Transverse colon (tissue), 4 donors: Measurements from ENCODE around the gene SCRN2. TPM values are rescaled to one million over a fixed set of nuclear protein-coding genes. Genes with fewer than 3 reads are reported as not detected.

Experiments used
- DNase-seq: peaks from one replicate; pipeline ENCODE4 v3.0.0-alpha.2; 2019
- H3K27ac ChIP-seq, 4 donors: fragments of 200-600 bp; sonication (generic); 2 replicates each; pipeline ENCODE4 v1.5.1; 2016 to 2018; ENCODE audit warnings: inconsistent platforms in 4 of 4
- H3K27me3 ChIP-seq: fragments of 200-600 bp; sonication (generic); 2 replicates; pipeline ENCODE4 v1.5.1; 2017; ENCODE audit warnings: inconsistent platforms
- H3K36me3 ChIP-seq, 4 donors: fragments of 200-600 bp; sonication (generic); 2 replicates each; pipeline ENCODE4 v1.5.1; 2017 to 2019; ENCODE audit warnings: inconsistent platforms in 4 of 4
- H3K4me1 ChIP-seq, 4 donors: fragments of 200-600 bp; sonication (generic); 2 replicates each; pipeline ENCODE4 v1.5.1; 2017 to 2020; ENCODE audit warnings: inconsistent platforms in 4 of 4
- H3K4me3 ChIP-seq, 4 donors: fragments of 200-600 bp; sonication (generic); 1 replicate in 1 of 4; 2 replicates in 3 of 4; pipeline versions ENCODE4 v1.5.1 to v1.6.1; 2017 to 2019; ENCODE audit warnings: inconsistent platforms in 4 of 4
- H3K9me3 ChIP-seq, 2 donors: fragments of 200-600 bp; sonication (generic); 2 replicates each; pipeline ENCODE4 v1.5.1; 2017 to 2019; ENCODE audit warnings: inconsistent platforms in 2 of 2
- CTCF ChIP-seq, 5 experiments: fragments of 200-600 bp in 3 of 5; fragments of 450-650 bp in 2 of 5; sonication (generic) in 3 of 5; IDR thresholded peaks; 1 replicate in 2 of 5; 2 replicates in 3 of 5; pipeline ENCODE4 v1.5.1; 2016 to 2017; ENCODE audit warnings: antibody characterized with exemption in 5 of 5, inconsistent platforms in 3 of 5, mild to moderate bottlenecking in 2 of 5, moderate library complexity in 1 of 5
- EP300 ChIP-seq: sonication (generic); formaldehyde crosslinking; IDR thresholded peaks from one replicate; pipeline ENCODE4 v1.6.1; 2017; ENCODE audit warnings: antibody characterized with exemption, low read depth
- POLR2A ChIP-seq: fragments of 450-650 bp; IDR thresholded peaks from one replicate; pipeline ENCODE4 v1.6.1; 2016; ENCODE audit warnings: antibody characterized with exemption, mild to moderate bottlenecking, moderate library complexity
- POLR2AphosphoS5 ChIP-seq, 3 donors: sonication (generic); formaldehyde crosslinking; IDR thresholded peaks; one replicate each; pipeline ENCODE4 v1.6.1; 2016; ENCODE audit warnings: antibody characterized with exemption in 3 of 3
- WGBS, 2 donors: methylation state at CpG; one replicate each; pipeline ENCODE4 v1.1.5; 2018; ENCODE audit warnings: low coverage in 1 of 2; 5-methylcytosine and 5-hydroxymethylcytosine counted together
- in situ Hi-C, 4 donors: fragments of 200-750 bp; cut with MboI; loops; one replicate each; pipeline versions ENCODE4 v1.15.0 to v1.15.1; 2017; ENCODE audit warnings: low sequenced_read_pairs in 3 of 4, low pct_ligation_motif_present in 1 of 4, low pct_unique_long_range_greater_than_20kb in 1 of 4
- intact Hi-C: fragments of 100-400 bp; cut with DNase I; formaldehyde crosslinking; loops from one replicate; pipeline ENCODE4 v1.15.1; 2023; ENCODE audit warnings: low total_unique reads
- total RNA-seq, 4 donors: library from RNA; depleted of rRNA; stranded (reverse); fragments of >200 nt; gene quantifications; one replicate each; pipeline ENCODE4 v1.1.0, GENCODE V29; 2016

The SCRN2 gene
- total RNA-seq, 4 donors from 2014 or later, result 37.8 to 164 (median 89.7) TPM

GRCh38 chr17:47884905-47885730, 44.0 kb upstream of the SCRN2 start:
- Histone ChIP-seq H3K27ac (peak overlapping the region; percentile 78 to 80 (median 80)), H3K4me3 (no peak overlapping the region), H3K36me3 (no peaks in the 10 kb centered on the region), H3K27me3 (no peaks in the 10 kb centered on the region), H3K9me3 (no peaks in the 10 kb centered on the region), H3K4me1 (peaks cover 20 to 55% (median 46%) of the 10 kb centered on the region in 4 donors)
- TF ChIP-seq CTCF (IDR thresholded peaks at IDR 0.05) (peak in 1 of 5 experiments; percentile 12), POLR2AphosphoS5 (IDR thresholded peaks at IDR 0.05) (peak in 1 of 3 donors; percentile 48), POLR2A (no peak), EP300 (no peak)
- in situ Hi-C loops, result loop anchor here in 1 of 4 donors (5.0 kb wide), 1 partner anchor 43 kb away; the partner anchor contains the start of gene SCRN2
- intact Hi-C loops, result no loop called here
- WGBS, 2 donors, result 33% methylated on average over 7 of the region's 11 CpGs; no CpG with 5 or more reads in 1 of the 2 donors
- peak; percentile 74 for DNase-seq

- TF ChIP-seq EP300 (no peak), CTCF (IDR thresholded peaks at IDR 0.05) (no peak), POLR2A (no peak), POLR2AphosphoS5 (IDR thresholded peaks at IDR 0.05) (no peak)
- H3K4me1 ChIP-seq, result peaks cover 20 to 55% (median 46%) of the 10 kb centered on the region in 4 donors
- no peaks in the 10 kb centered on the region for H3K9me3 ChIP-seq
- in situ Hi-C loops, result no loop called here
- no peak overlapping the region for H3K4me3 ChIP-seq
- H3K36me3 ChIP-seq, result no peaks in the 10 kb centered on the region
- H3K27me3 ChIP-seq, result no peaks in the 10 kb centered on the region
- intact Hi-C loops, result no loop called here
- no peak for DNase-seq
- peak overlapping the region; percentile 78 to 80 (median 80) for H3K27ac ChIP-seq
- 29% methylated on average over 5 of the region's 5 CpGs; no CpG with 5 or more reads in 1 of the 2 donors for WGBS, 2 donors
Measured at GRCh38 chr17:47884427-47884740, 43.3 kb upstream of the SCRN2 start.

- H3K36me3 ChIP-seq, result no peaks in the 10 kb centered on the region
- H3K4me3 ChIP-seq, result no peak overlapping the region
- in situ Hi-C loops, result no loop called here
- intact Hi-C loops, result no loop called here
- peak overlapping the region; percentile 78 to 80 (median 80) for H3K27ac ChIP-seq
- TF ChIP-seq EP300 (no peak), POLR2AphosphoS5 (IDR thresholded peaks at IDR 0.05) (no peak), POLR2A (no peak), CTCF (IDR thresholded peaks at IDR 0.05) (no peak)
- H3K4me1 ChIP-seq, result peaks cover 20 to 55% (median 46%) of the 10 kb centered on the region in 4 donors
- no peaks in the 10 kb centered on the region for H3K9me3 ChIP-seq
- WGBS, 2 donors, result 50 to 60% methylated on average over 2 to 9 of the region's 9 CpGs
- no peaks in the 10 kb centered on the region for H3K27me3 ChIP-seq
- DNase-seq, result peak; percentile 61
Measured at GRCh38 chr17:47883589-47884426, 42.7 kb upstream of the SCRN2 start.
